Measurements from ENCODE around the gene VAV2.

The VAV2 gene

GRCh38 chr9:133889584-133890301 is 102.4 kb downstream of the VAV2 start:
- H3K4me3 ChIP-seq (ENCODE audit: low read depth, low read length), result no peak overlapping the region
- no peak for TF ChIP-seq CTCF (IDR thresholded peaks at IDR 0.05; ENCODE audit: low read depth, low read length, missing control alignments)
- no peak for DNase-seq (ENCODE audit: low read depth)
- in situ Hi-C loops (cut with HindIII; ENCODE audit: low sequenced_read_pairs), result no loop called here

- no peak overlapping the region for H3K4me3 ChIP-seq (ENCODE audit: low read depth, low read length)
- DNase-seq (ENCODE audit: low read depth), result no peak
- no peak for TF ChIP-seq CTCF (IDR thresholded peaks at IDR 0.05; ENCODE audit: low read depth, low read length, missing control alignments)
- in situ Hi-C loops (cut with HindIII; ENCODE audit: low sequenced_read_pairs), result no loop called here
Measured at GRCh38 chr9:133888809-133889491, 103.2 kb downstream of the VAV2 start.

- H3K4me3 ChIP-seq (ENCODE audit: low read depth, low read length), result no peak overlapping the region
- in situ Hi-C loops (cut with HindIII; ENCODE audit: low sequenced_read_pairs), result no loop called here
- no peak for DNase-seq (ENCODE audit: low read depth)
- no peak for TF ChIP-seq CTCF (IDR thresholded peaks at IDR 0.05; ENCODE audit: low read depth, low read length, missing control alignments)
Measured at GRCh38 chr9:133888048-133888808, 103.9 kb downstream of the VAV2 start.

GRCh38 chr9:133887540-133888047 is 104.5 kb downstream of the VAV2 start:
- DNase-seq (ENCODE audit: low read depth), result no peak
- no peak overlapping the region for H3K4me3 ChIP-seq (ENCODE audit: low read depth, low read length)
- no peak for TF ChIP-seq CTCF (IDR thresholded peaks at IDR 0.05; ENCODE audit: low read depth, low read length, missing control alignments)
- in situ Hi-C loops (cut with HindIII; ENCODE audit: low sequenced_read_pairs), result no loop called here

GRCh38 chr9:133886563-133887501 is 105.3 kb downstream of the VAV2 start:
- DNase-seq (ENCODE audit: low read depth), result no peak
- no peak overlapping the region for H3K4me3 ChIP-seq (ENCODE audit: low read depth, low read length)
- in situ Hi-C loops (cut with HindIII; ENCODE audit: low sequenced_read_pairs), result no loop called here
- no peak for TF ChIP-seq CTCF (IDR thresholded peaks at IDR 0.05; ENCODE audit: low read depth, low read length, missing control alignments)

All from astrocyte of the cerebellum (primary cell).